IPS-18a (cell line): Measurements from ENCODE around the gene GMPR.

Experiments used
- H3K27ac ChIP-seq: one replicate; pipeline ENCODE4 v1.5.1; 2013; ENCODE audit warnings: low read length
- H3K27me3 ChIP-seq: one replicate; pipeline ENCODE4 v1.6.1; 2013; ENCODE audit warnings: mild to moderate bottlenecking, low read length; ENCODE audit not compliant: control insufficient read depth, insufficient read depth
- H3K36me3 ChIP-seq: one replicate; pipeline ENCODE4 v1.6.1; 2013; ENCODE audit warnings: low read depth, low read length; ENCODE audit not compliant: control insufficient read depth
- H3K4me1 ChIP-seq: one replicate; pipeline ENCODE4 v1.6.1; 2013; ENCODE audit warnings: low read depth, low read length; ENCODE audit not compliant: control insufficient read depth
- H3K4me3 ChIP-seq: one replicate; pipeline ENCODE4 v1.5.1; 2013; ENCODE audit warnings: low read length
- H3K9ac ChIP-seq: one replicate; pipeline ENCODE4 v1.6.1; 2013; ENCODE audit warnings: mild to moderate bottlenecking, low read length, moderate library complexity
- H3K9me3 ChIP-seq: one replicate; pipeline ENCODE4 v1.6.1; 2013; ENCODE audit warnings: low read depth, low read length; ENCODE audit not compliant: control insufficient read depth

GMPR gene

GRCh38 chr6:16238057-16238962 is at the start of gene GMPR:
Gene GMPR (plus strand): TSS chr6:16238587. CDS start chr6:16238694, 107 bp downstream.
- no peaks in the 10 kb centered on the region for H3K9me3 ChIP-seq
- H3K4me3 ChIP-seq = peak within 1 kb of the TSS; percentile 58
- peaks cover 3% of the 10 kb centered on the region for H3K4me1 ChIP-seq
- H3K27ac ChIP-seq = no peak within 1 kb of the TSS
- H3K9ac ChIP-seq = no peak within 1 kb of the TSS
- H3K27me3 ChIP-seq = peaks cover 60% of the 10 kb centered on the region
- no peaks in the 10 kb centered on the region for H3K36me3 ChIP-seq

- no peaks in the 10 kb centered on the region for H3K27me3 ChIP-seq
- H3K36me3 ChIP-seq = no peaks in the 10 kb centered on the region
- H3K9ac ChIP-seq = no peak overlapping the region
- H3K27ac ChIP-seq = no peak overlapping the region
- no peaks in the 10 kb centered on the region for H3K9me3 ChIP-seq
- no peak overlapping the region for H3K4me3 ChIP-seq
- no peaks in the 10 kb centered on the region for H3K4me1 ChIP-seq
Measured at GRCh38 chr6:16190214-16190613, 48.2 kb upstream of the GMPR start.

GRCh38 chr6:16196260-16196983 is 42.0 kb upstream of the GMPR start:
- Histone ChIP-seq H3K4me1 (no peaks in the 10 kb centered on the region), H3K9me3 (no peaks in the 10 kb centered on the region), H3K9ac (no peak overlapping the region), H3K4me3 (no peak overlapping the region), H3K27ac (no peak overlapping the region), H3K36me3 (no peaks in the 10 kb centered on the region), H3K27me3 (no peaks in the 10 kb centered on the region)

GRCh38 chr6:16196984-16197546 is 41.3 kb upstream of the GMPR start:
- H3K27me3 ChIP-seq = no peaks in the 10 kb centered on the region
- H3K36me3 ChIP-seq = no peaks in the 10 kb centered on the region
- no peaks in the 10 kb centered on the region for H3K9me3 ChIP-seq
- no peak overlapping the region for H3K9ac ChIP-seq
- no peak overlapping the region for H3K4me3 ChIP-seq
- H3K27ac ChIP-seq = no peak overlapping the region
- no peaks in the 10 kb centered on the region for H3K4me1 ChIP-seq

GRCh38 chr6:16198061-16198705 is 40.2 kb upstream of the GMPR start:
- H3K9ac ChIP-seq = no peak overlapping the region
- no peaks in the 10 kb centered on the region for H3K36me3 ChIP-seq
- no peak overlapping the region for H3K4me3 ChIP-seq
- H3K27me3 ChIP-seq = no peaks in the 10 kb centered on the region
- no peak overlapping the region for H3K27ac ChIP-seq
- H3K4me1 ChIP-seq = no peaks in the 10 kb centered on the region
- H3K9me3 ChIP-seq = no peaks in the 10 kb centered on the region

GRCh38 chr6:16199804-16200203 is 38.6 kb upstream of the GMPR start:
- Histone ChIP-seq H3K9ac (no peak overlapping the region), H3K4me1 (no peaks in the 10 kb centered on the region), H3K36me3 (no peaks in the 10 kb centered on the region), H3K27me3 (no peaks in the 10 kb centered on the region), H3K9me3 (no peaks in the 10 kb centered on the region), H3K4me3 (no peak overlapping the region), H3K27ac (no peak overlapping the region)

GRCh38 chr6:16200321-16200883 is 38.0 kb upstream of the GMPR start:
- Histone ChIP-seq H3K27me3 (no peaks in the 10 kb centered on the region), H3K9me3 (no peaks in the 10 kb centered on the region), H3K27ac (no peak overlapping the region), H3K4me3 (no peak overlapping the region), H3K4me1 (no peaks in the 10 kb centered on the region), H3K36me3 (no peaks in the 10 kb centered on the region), H3K9ac (no peak overlapping the region)

GRCh38 chr6:16201706-16202105 is 36.7 kb upstream of the GMPR start:
- Histone ChIP-seq H3K36me3 (no peaks in the 10 kb centered on the region), H3K9me3 (no peaks in the 10 kb centered on the region), H3K4me3 (no peak overlapping the region), H3K27ac (no peak overlapping the region), H3K4me1 (no peaks in the 10 kb centered on the region), H3K9ac (no peak overlapping the region), H3K27me3 (no peaks in the 10 kb centered on the region)

GRCh38 chr6:16204653-16205376 is 33.6 kb upstream of the GMPR start:
- Histone ChIP-seq H3K27ac (no peak overlapping the region), H3K4me3 (no peak overlapping the region), H3K36me3 (no peaks in the 10 kb centered on the region), H3K27me3 (no peaks in the 10 kb centered on the region), H3K9ac (no peak overlapping the region), H3K9me3 (no peaks in the 10 kb centered on the region), H3K4me1 (no peaks in the 10 kb centered on the region)

- H3K9ac ChIP-seq = no peak overlapping the region
- H3K36me3 ChIP-seq = no peaks in the 10 kb centered on the region
- no peaks in the 10 kb centered on the region for H3K27me3 ChIP-seq
- no peaks in the 10 kb centered on the region for H3K9me3 ChIP-seq
- H3K4me3 ChIP-seq = no peak overlapping the region
- H3K4me1 ChIP-seq = no peaks in the 10 kb centered on the region
- H3K27ac ChIP-seq = no peak overlapping the region
Measured at GRCh38 chr6:16205377-16206144, 32.8 kb upstream of the GMPR start.
